ENCODE results near the gene ACSL4.
"Not testable (repeated sequence)": the region's sequence is repeated elsewhere in the genome, so short reads cannot be mapped to it uniquely, and the experiment has no call there.

ACSL4 gene

GRCh38 chrX:109728173-109728535, 4.9 kb downstream of the ACSL4 start:
- DNase-seq: no peak

GRCh38 chrX:109724971-109725370, 8.1 kb downstream of the ACSL4 start:
- DNase-seq: not testable (repeated sequence)

- no peak for DNase-seq
Observed at GRCh38 chrX:109720947-109721346, 12.1 kb downstream of the ACSL4 start.

- DNase-seq: no peak
Observed at GRCh38 chrX:109719264-109719663, 13.8 kb downstream of the ACSL4 start.

GRCh38 chrX:109716431-109717028, 16.5 kb downstream of the ACSL4 start:
- no peak for DNase-seq

GRCh38 chrX:109714340-109714958, 18.6 kb downstream of the ACSL4 start:
- DNase-seq: no peak

- DNase-seq: no peak
Observed at GRCh38 chrX:109710181-109710580, 22.9 kb downstream of the ACSL4 start.

- DNase-seq: no peak
Observed at GRCh38 chrX:109709129-109709631, 23.9 kb downstream of the ACSL4 start.

GRCh38 chrX:109707720-109708119, 25.3 kb downstream of the ACSL4 start:
- no peak for DNase-seq

- no peak for DNase-seq
Observed at GRCh38 chrX:109707319-109707718, 25.7 kb downstream of the ACSL4 start.

GRCh38 chrX:109704563-109704962, 28.5 kb downstream of the ACSL4 start:
- no peak for DNase-seq

GRCh38 chrX:109697855-109698254, 35.2 kb downstream of the ACSL4 start:
- DNase-seq: no peak

GRCh38 chrX:109696146-109696740, 36.8 kb downstream of the ACSL4 start:
- DNase-seq: no peak

- no peak for DNase-seq
Observed at GRCh38 chrX:109695637-109696036, 37.4 kb downstream of the ACSL4 start.

GRCh38 chrX:109691752-109692151, 41.3 kb downstream of the ACSL4 start:
- no peak for DNase-seq

- no peak for DNase-seq
Observed at GRCh38 chrX:109691277-109691676, 41.8 kb downstream of the ACSL4 start.

GRCh38 chrX:109687903-109688302, 45.2 kb downstream of the ACSL4 start:
- DNase-seq: no peak

- no peak for DNase-seq
Observed at GRCh38 chrX:109685656-109686078, 47.4 kb downstream of the ACSL4 start.

- DNase-seq: no peak
Observed at GRCh38 chrX:109684136-109684535, 48.9 kb downstream of the ACSL4 start.

- no peak for DNase-seq
Observed at GRCh38 chrX:109681475-109682081, 51.5 kb downstream of the ACSL4 start.

- DNase-seq: no peak
Observed at GRCh38 chrX:109679820-109680219, 53.2 kb downstream of the ACSL4 start.

- no peak for DNase-seq
Observed at GRCh38 chrX:109672239-109672638, 60.8 kb downstream of the ACSL4 start.

GRCh38 chrX:109671170-109671569, 61.9 kb downstream of the ACSL4 start:
- DNase-seq: not testable (repeated sequence)

GRCh38 chrX:109667986-109668385, 65.1 kb downstream of the ACSL4 start:
- DNase-seq: no peak

Measured in activated CD8-positive, alpha-beta memory T cell treated with anti-CD3 and anti-CD28 coated beads for 24 hours (primary cell).